ENCODE data around the gene ATG2A.
"Not testable (repeated sequence)": the region's sequence is repeated elsewhere in the genome, so short reads cannot be mapped to it uniquely, and the experiment has no call there.

ATG2A gene

GRCh38 chr11:64854534-64855502, 62.2 kb downstream of the ATG2A start:
- no peak for DNase-seq (ENCODE audit: low spot score)

GRCh38 chr11:64854157-64854533, 62.9 kb downstream of the ATG2A start:
- DNase-seq (ENCODE audit: low spot score) = no peak

GRCh38 chr11:64853709-64854108, 63.3 kb downstream of the ATG2A start:
- no peak for DNase-seq (ENCODE audit: low spot score)

GRCh38 chr11:64852804-64853509, 64.1 kb downstream of the ATG2A start:
- no peak for DNase-seq (ENCODE audit: low spot score)

GRCh38 chr11:64851831-64852351, 65.1 kb downstream of the ATG2A start:
- DNase-seq (ENCODE audit: low spot score) = no peak

- DNase-seq (ENCODE audit: low spot score) = no peak
Observed at GRCh38 chr11:64850979-64851567, 65.9 kb downstream of the ATG2A start.

GRCh38 chr11:64849598-64850356, 67.2 kb downstream of the ATG2A start:
- no peak for DNase-seq (ENCODE audit: low spot score)

GRCh38 chr11:64848826-64849597, 68.0 kb downstream of the ATG2A start:
- no peak for DNase-seq (ENCODE audit: low spot score)

GRCh38 chr11:64848214-64848825, 68.7 kb downstream of the ATG2A start:
- no peak for DNase-seq (ENCODE audit: low spot score)

- peak; percentile 81 for DNase-seq (ENCODE audit: low spot score)
Observed at GRCh38 chr11:64846998-64847666, 69.9 kb downstream of the ATG2A start.

GRCh38 chr11:64845776-64846129, 71.3 kb downstream of the ATG2A start:
- not testable (repeated sequence) for DNase-seq (ENCODE audit: low spot score)

GRCh38 chr11:64845129-64845775, 71.8 kb downstream of the ATG2A start:
- DNase-seq (ENCODE audit: low spot score) = no peak
